ENCODE data around the gene LIN9.
"Not testable (repeated sequence)": the region's sequence is repeated elsewhere in the genome, so short reads cannot be mapped to it uniquely, and the experiment has no call there.

Gene LIN9

DNA sequence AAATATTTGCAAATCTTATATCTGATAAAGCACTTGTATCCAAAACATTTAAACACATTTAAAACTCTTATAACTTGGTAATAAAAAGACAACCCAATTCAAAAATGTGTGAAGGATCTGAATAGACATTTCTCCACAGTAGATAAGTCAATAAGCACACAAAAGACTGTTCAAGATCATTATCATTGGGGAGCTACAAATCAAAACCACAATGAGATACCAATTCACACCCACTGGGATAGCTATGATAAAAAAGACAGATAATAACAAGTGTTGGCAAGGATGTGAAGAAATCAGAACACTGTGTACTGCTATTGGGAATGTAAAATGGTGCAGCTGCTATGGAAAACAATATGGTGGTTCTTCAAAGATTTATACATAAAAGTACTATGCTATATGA lies 5.1 kb upstream of the LIN9 start:
- no peak for DNase-seq

DNA sequence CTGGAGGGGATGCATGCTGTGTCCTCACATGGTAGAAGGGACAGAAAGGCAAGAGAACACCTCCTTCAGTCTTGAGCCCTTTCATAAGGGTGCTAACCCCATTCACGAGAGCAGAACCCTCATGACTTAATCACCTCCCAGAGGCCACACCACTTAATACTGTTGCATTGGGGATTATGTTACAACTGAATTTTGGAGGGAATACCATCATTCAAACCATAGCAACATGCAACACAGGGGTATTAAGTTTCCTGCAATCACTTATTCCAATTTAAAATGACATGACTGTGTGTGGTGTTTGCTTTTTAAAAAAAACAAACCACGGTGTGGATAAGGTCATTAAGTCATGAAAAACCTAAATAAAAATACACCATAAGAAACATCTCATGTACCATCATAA lies 3.1 kb upstream of the LIN9 start:
- DNase-seq: no peak

DNA sequence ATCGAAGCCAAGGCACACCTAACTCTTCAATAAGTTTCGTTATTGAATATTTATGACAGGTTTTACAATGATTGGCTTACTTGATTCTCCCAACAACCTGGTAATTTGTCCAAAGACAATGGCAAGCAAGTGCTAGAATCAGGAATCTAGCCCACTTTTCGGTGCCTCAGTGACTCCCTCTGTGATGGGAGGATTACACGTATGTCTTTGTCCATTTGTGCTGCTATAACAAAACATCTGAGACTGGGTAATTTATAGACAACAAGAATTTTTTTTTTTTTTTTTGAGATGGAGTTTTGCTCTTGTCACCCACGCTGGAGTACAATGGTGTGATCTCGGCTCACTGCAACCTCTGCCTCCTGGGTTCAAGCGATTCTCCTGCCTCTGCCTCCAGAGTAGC lies 2.4 kb upstream of the LIN9 start:
- DNase-seq: no peak

DNA sequence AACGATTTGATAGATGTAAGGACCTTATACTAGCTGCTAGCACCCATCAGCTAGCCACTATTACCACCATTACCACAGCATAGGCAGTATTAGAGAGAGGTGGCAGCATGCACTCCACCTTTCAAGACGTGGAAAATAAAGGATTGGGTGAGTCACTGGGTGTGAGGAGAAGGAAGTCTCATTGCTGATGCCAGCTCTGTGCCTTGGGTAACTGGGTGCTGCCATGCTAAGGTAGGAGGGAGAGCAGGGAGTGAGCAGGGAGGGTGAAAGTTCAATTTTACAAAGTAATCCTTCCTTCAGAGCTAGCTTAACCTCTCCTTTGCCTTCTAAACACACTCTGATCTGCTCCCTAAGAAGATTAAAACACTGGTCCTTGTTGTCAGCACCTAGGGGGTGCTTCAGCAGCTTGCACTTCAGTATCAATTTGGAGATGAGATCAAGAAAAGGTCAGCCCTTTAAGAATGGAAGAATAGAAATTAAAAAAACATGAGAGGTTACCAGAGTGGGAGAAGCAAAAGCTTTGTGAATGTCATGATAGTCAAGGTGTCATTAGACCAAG lies 1.8 kb upstream of the LIN9 start:
- DNase-seq: no peak

DNA sequence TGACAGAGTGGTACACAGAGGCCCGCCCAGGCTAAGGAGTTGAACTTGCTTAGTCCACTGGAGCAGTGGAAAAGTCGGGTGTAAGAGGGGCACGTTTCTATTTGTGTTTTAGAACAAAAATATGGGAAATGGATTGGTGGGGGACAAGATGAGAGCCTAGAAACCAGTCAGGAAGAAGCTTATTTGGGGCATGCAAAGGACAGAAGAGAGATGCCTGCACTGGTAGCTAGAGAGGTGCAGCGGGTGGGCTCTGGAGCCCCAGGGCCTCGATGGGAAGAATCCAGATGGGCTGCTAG lies 1.2 kb upstream of the LIN9 start:
- DNase-seq: no peak

DNA sequence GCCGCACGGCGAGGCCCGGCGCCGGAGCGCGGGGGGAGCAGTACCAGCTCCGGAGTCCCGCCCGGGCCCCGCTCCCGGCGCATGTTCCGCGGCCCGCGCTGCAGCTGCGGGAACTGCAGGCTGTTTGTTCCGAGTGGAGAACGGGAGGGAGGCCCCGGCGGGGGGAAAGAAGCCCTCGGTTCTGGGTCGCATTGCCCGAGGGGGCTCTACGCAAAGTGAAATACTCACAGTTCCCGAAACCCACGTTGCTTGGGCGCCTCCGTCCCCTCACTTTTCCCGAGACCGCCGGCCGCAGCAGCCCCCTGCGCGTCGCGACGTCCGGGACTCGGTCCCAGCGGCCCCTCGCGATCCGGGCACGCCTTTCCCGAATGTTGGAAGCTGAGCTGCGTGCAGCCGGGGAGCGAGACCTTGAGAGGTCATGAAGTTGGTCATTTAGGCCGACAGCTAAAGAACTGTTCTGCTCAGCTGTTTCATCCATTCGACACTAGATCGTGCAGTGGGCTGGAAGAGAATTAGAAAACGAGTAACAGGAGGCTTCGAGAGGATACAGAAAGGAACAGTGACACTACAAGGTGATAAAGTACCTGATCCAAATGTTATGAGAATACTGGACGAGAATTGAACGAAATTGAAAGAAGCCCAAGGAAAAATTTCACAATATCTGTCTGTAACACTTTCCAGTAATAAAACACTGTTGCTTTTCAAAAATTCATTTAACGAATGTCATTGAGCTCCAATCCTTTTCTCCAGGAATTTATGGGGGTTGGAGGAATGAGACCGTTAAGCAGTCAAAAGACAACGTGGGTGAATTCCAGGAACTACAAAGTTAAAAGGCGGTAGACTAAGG lies 657 bp upstream of the LIN9 start:
- no peak for DNase-seq

DNA sequence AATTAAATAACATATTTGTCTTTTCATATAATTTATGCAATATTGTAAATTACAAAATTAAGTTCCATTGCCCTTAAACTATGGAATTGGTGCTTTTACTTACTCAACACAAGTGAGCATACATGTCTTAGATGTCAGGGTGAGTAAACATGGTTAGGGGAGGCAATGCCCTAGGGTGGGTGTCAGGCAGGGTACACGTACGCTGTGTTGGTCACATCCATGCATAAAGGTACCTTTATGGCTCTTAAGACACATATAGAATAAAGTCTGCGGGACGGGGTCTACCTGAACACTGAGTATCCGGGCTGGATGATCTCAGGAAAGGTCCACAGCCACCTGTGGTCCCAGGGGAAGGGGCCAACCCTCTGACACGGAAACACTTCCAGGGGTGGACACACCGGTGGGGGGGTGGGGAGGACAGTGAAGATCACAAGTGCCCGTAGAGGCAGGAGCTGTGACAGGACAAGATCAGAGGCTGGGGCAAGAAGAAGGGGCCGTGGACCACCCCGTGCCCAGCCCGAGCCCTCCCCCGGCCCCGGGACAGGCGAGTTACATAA lies 720 bp downstream of the LIN9 start:
- DNase-seq: no peak

DNA sequence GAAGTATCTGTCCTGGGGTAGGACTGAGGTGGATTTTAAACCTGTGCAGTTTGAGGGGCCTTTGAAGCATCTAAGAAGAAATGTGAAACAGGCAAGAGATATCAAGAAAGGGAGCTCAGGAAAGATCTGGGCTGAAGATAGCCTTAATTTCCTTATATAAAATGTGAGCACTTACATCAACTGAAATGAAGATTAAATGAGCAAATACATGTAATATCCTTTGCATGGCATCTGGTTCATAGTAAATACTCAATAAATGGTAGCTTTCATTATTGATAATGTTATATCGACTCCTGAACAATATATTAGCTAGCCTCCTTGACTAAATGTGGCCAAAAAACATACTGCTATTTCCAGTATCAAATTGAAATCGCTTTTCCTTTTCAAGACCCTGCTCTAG lies 2.5 kb downstream of the LIN9 start:
- DNase-seq: no peak

DNA sequence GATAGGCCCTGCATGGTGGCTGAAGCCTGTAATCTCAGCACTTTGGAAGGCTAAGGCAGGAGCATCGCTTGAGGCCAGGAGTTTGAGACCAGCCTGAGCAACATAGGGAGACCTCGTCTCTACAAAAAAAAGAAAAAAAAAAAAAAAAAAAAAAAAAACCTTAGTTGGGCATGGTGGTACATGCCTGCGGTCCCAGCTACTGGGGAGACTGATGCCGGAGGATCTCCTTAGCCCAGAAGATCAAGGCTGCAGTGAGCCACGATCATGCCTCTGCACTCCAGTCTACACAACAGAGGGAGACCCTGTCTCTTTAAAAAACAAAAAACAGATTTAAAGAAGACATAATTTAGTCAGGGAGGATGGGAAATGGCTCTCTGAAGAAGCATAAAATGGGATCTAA lies 3.8 kb downstream of the LIN9 start:
- no peak for DNase-seq

DNA sequence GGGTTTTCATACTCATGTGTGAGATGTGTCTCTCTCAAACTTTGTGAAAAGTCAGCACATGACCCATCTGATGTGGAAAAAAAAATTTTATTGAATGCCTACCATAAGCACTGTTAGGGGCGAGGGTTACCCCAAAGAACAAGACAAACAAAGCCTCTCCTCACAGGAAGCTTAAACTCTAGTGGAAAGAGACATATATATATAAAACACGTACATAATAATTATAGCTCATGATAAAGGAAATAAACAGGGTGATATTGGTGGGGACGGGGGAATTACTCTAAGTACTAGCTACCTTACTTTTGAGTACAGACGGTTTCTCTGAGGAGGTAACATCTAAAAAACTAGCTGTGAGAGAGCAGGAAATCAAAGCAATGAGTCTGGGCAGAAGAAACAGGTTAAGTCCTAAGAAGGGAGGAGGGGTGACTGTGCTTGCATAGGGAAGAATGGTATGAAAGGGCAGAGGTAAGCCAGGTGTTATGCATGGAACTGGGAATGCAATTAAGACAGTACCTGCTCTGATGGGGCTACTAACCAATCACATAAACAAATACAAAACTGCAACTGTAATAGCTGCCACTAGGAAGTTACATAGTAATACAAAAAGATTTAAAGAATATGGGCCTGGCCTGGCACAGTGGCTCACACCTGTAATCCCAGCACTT lies 4.5 kb downstream of the LIN9 start:
- DNase-seq: no peak

DNA sequence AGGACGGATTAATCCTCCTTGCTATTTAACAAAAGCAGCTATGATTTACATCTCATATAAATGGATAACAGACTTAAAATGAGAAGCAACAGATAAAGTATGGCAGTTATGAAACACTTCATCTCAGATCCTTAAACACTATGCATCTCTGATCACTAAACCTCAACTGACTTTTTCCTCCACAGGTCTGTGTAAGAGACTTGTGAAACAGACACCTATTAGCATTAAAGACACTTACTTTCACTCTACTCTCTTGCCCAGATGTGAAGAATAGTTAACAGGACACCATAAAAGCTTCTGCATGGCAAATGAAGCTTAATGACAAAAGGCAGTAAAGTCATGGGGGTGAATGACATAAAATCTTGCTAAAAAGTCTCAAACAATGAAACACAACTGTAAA lies 6.2 kb downstream of the LIN9 start:
- no peak for DNase-seq

DNA sequence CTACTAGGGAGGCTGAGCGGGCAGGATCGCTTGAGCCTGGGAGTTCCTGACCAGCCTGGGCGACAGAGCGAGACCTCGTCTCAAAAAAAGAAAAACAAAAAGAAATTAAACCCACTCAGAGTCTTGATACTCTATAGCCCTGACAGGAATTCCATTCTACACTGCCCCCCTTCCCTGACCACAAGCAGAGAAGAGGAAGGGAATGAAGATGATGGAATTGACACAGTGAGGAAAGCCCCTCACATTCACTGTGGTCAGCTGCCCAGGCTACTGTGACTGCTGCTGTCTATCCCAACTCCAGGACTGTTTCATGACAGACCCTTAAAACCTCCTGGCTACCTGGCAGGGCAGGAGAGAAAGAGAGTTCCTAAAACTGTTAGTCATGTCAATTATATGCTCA lies 12.1 kb downstream of the LIN9 start:
- no peak for DNase-seq

DNA sequence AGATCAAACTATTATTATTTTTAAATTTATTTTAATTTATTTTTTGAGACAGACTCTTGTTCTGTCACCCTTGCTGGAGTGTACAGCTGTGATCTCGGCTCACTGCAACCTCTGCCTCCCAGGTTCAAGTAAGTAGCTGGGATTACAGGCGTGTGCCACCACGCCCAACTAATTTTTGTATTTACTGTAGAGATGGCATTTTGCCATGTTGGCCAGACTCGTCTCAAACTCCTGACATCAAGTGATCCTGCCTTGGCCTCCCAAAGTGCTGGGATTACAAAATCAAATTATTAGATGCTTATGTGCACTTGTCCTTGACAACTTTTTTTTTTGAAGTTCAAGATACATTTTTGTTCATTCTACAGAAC lies 15.4 kb downstream of the LIN9 start:
- DNase-seq: no peak

DNA sequence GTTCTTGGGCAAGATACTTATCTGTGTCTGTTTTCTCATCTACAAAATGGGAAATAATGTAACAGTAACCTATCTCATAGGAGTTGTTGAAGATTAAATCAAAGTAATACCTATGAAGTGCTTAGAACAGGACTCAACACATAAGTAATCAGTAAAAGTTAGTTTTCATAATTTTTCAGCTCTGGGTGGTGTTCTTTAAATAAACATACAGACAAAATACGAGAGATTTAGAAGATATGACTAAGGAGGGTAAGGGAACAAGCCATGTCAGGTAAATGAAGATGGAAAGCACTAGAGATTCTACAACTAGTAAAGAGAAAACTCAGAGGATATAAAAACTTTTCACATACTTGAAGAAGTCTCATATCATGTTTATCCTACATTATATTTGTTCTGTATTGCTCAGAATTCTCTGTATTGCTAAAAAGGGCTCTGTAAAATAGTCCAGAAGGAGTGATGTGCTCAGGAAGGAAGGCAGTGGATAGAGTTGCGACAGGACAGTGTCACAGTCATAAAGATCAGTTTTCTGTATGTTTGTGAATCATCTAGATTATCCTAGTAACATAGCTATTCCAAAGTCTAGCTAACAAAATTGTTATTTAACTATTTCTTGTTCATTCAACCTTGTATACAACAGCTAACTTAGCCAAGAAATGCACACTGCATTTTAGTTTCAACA lies 16.0 kb downstream of the LIN9 start:
- DNase-seq: no peak

DNA sequence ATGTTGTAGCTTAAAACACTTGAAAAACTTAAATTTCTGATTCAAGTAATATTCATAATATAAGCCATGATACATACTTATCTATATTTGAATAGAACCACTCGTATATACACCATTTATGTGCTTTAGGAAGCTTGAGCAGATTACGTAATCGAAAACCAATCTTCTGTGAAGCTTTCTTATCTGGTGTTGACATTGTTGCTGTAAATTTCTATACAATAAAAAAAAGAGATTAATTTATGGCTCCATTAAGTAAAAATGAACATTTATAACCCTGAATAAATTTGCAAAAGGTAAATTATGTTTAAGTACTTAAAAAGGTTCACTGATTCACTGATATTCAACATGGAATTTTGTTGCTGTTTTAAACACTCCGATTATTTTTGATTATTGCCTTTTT lies 21.4 kb downstream of the LIN9 start:
- no peak for DNase-seq

DNA sequence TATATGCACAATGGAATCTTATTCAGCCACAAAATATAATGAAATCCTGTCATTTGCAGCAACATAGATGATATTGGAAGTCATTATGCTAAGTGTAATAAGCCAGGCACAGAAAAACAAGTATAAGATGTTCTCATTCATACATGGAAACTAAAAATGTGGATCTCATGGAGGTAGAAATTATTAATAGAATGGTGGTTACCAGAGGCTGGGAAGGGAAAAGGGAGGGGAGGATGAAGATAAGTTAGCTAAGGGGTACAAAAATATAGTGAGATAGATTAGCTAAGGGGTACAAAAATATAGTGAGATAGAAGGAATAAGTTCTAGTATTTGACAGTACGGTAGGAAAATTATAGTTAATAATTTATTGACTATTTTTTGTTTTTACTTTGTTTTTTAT lies 27.9 kb downstream of the LIN9 start:
- DNase-seq: no peak

DNA sequence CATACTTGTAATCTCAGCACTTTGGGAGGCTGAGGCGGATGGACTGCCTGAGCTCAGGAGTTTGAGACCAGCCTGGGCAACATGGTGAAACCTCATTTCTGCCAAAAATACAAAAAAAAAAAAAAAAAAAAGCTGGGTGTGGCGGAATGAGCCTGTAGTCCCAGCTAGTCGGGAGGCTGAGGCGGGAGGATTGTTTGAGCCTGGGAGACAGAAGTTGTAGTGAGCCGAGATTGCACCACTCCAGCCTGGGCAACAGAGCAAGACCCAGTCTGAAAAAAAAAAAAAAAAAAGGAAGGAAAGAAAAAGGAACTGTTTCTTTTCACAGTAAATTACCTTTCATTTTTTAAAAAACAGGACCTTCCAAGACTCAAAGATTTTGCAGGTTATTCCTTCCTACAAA lies 29.5 kb downstream of the LIN9 start:
- DNase-seq: no peak

DNA sequence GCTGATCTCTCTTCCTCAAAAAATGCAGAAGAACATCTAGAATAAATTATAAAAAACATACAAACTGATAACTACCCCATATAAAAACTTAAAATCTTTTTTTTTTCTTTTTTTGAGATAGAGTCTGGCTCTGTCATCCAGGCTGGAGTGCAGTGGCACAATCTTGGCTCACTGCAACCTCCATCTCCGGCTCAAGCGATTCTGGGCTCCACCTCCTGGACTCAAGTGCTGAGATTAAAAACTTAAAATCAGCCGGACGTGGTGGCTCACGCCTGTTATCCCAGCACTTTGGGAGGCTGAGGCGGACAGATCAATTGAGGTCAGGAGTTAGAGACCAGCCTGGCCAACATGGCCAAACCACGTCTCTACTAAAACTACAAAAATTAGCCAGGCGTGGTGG lies 31.1 kb downstream of the LIN9 start:
- DNase-seq: no peak

DNA sequence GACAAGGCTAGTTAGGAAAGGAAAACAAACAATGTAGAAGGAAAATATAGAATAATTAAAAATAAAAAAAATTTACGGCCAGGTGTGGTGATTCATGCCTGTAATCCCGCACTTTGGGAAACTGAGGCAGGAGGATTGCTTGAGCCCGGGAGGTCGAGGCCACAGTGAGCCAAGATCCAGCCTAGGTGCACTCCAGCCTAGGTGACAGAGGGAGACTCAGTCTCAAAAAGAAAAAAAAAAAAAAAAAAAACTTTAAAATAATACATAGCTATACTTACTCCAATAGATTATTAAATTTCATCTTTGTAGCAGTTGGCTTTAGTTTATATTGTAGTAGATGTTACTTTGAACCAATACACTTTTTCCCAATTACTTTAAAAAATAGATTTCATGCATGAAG lies 32.0 kb downstream of the LIN9 start:
- DNase-seq: no peak

DNA sequence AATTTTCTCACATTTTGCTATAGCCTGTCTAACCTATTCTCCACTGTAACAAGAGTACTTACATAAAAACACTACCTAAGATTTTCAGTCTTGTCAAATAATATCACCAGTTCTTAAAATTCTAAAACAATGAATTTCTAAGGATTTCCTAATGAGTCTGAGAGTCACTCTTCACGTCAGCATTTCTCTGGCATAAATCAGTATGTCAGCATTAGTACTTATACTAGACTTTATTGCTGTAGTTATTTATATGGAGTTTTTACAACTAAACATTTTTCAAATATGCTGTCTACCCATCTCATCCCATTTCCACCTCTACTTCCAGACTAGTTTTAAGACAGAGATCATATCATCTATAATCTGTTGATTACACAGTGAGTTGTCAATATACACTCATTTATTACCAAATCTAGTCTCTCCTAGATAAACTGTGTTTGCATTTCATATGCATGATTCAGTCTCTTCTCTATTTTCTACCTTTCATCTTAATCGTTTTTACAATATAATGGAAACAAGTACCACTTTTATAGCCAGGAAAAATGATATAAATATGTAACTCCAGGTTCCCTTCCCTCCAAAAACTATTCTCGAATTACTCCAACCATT lies 32.8 kb downstream of the LIN9 start:
- no peak for DNase-seq

DNA sequence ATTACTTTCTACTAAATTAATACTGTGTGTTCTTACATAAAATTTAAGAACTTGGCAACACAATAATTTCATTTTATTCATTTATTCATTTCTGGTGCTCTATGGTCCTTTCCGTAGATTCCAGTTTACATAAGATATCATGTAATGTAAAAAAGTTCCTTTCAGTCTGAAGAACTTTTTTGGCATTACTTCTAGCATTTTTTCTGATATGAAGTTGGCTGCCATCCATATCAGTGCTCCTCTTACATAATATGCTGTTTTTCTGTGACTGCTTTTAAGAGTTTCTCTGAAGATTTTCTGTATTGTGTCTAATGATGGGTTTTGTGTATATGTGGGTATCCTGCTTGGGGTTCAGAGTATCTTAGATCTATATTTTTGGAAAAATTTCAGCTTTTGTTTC lies 34.8 kb downstream of the LIN9 start:
- DNase-seq: no peak

DNA sequence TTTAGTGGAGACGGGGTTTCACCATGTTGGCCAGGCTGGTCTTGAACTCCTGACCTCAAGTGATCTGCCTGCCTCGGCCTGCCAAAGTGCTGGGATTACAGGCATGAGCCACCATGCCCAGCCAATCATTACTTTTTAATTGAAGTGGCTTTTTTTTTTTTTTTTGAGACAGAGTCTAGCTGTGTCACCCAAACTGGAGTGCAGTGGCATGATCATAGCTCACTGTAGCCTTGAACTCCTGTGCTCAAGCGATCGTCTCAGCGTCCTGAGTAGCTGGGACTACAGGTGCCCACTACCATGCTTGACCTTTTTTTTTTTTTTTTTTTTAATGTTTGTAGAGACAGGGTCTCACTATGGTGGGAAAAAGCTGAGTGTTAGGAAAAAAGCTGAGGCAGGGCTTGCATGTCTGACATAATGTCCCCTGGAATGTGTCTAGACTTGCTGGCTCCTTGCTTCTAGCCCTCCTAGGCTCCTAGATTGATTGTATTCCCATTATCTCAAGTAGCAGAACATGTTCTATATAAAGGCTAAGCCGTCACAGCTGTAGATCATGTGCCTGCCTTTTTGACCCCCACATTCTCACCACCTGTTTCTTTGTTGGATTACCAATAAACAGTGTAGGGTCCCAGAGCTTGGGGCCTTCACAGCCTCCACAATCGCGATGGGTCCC lies 36.6 kb downstream of the LIN9 start:
- DNase-seq: not testable (repeated sequence)

All from activated CD4-positive, CD25-positive, alpha-beta regulatory T cell treated with anti-CD3 and anti-CD28 coated beads, Interleukin-2, amount 50 U/mL, for 72 hours (primary cell).